ENCODE data around the gene FAM149A. TPM values are rescaled to one million over a fixed set of nuclear protein-coding genes. Genes with fewer than 3 reads are reported as not detected.
A peak's percentile ranks its signal among the peaks of the same experiment; 100 is the strongest.

The FAM149A gene
- total and polyA plus RNA-seq, 2 donors (not counting 3 experiments of a cell fraction or from before 2014, with no cell fraction given): 0.08 to 0.20 TPM

- POLR2A ChIA-PET: no interaction called here
These were observed 23.2 kb upstream of the FAM149A start for GRCh38 chr4:186081202-186081807.

More at GRCh38 chr4:186081202-186081807, 23.2 kb upstream of the FAM149A start:
- no peak for FAIRE-seq
- H2AFZ ChIP-seq (ENCODE audit: low read depth, low read length): peak overlapping the region; percentile 92
- H3K79me2 ChIP-seq (ENCODE audit: control insufficient read depth, insufficient read depth, low read length): no peaks in the 10 kb centered on the region
- intact Hi-C loops (cut with micrococcal nuclease) (no loop called here), dilution Hi-C loops (cut with MboI; ENCODE audit: extremely low pct_ligation_motif_present, low sequenced_read_pairs) (no loop called here)
- no peaks in the 10 kb centered on the region for H4K20me1 ChIP-seq (replicated peaks; ENCODE audit: control insufficient read depth, extremely low read depth, insufficient read depth, low read length)
- no peaks in the 10 kb centered on the region for H3K27me3 ChIP-seq (ENCODE audit: control insufficient read depth in 2 of 2, insufficient read depth in 2 of 2, low read length in 2 of 2)
- peak overlapping the region in 1 of 3 experiments; percentile 12 for H3K4me3 ChIP-seq (replicated peaks in 1 of 3; ENCODE audit: insufficient read depth in 1 of 3, low read depth in 1 of 3, low read length in 3 of 3)
- no peaks in the 10 kb centered on the region for H3K9me1 ChIP-seq (replicated peaks; ENCODE audit: control insufficient read depth, extremely low read depth, insufficient read depth, low read length)
- H3K4me1 ChIP-seq (ENCODE audit: control insufficient read depth, extremely low read depth, insufficient read depth, low read length): no peaks in the 10 kb centered on the region
- no peaks in the 10 kb centered on the region for H3K36me3 ChIP-seq (ENCODE audit: control insufficient read depth in 2 of 2, extremely low read depth in 1 of 2, insufficient read depth in 2 of 2, low read length in 2 of 2)
- no peaks in the 10 kb centered on the region for H3K9me3 ChIP-seq (replicated peaks; ENCODE audit: control insufficient read depth, insufficient read depth, low read length)
- no peak for TF ChIP-seq CTCF (IDR thresholded peaks at IDR 0.05; ENCODE audit: extremely low read depth in 1 of 2, insufficient read depth in 1 of 2, low read depth in 1 of 2, low read length in 2 of 2)
- TF ChIP-seq FOS (IDR thresholded peaks at IDR 0.05; ENCODE audit: borderline replicate concordance, insufficient read depth, low read length): no peak
- TF ChIP-seq JUN (IDR thresholded peaks at IDR 0.05; ENCODE audit: borderline replicate concordance, insufficient read depth, insufficient read length, low read depth): no peak
- TF ChIP-seq MAX (IDR thresholded peaks at IDR 0.05; ENCODE audit: insufficient read depth, insufficient read length): no peak
- TF ChIP-seq MYC (IDR thresholded peaks at IDR 0.05; ENCODE audit: low read depth, low read length): no peak
- TF ChIP-seq POLR2AphosphoS5 (IDR thresholded peaks at IDR 0.05; ENCODE audit: insufficient read depth, low read depth, low read length): no peak
- no peak for TF ChIP-seq EZH2 (IDR thresholded peaks at IDR 0.05; ENCODE audit: borderline replicate concordance, low read depth, low read length, severe bottlenecking)
- no peak for TF ChIP-seq GATA2 (IDR thresholded peaks at IDR 0.05; ENCODE audit: insufficient read depth, insufficient read length, low read depth, low read length)
- no peak for TF ChIP-seq POLR2A (IDR thresholded peaks at IDR 0.05; ENCODE audit: low read depth, low read length)
- DNase-seq (ENCODE audit: low read depth, low spot score): peak; percentile 18
- no peak overlapping the region for H3K27ac ChIP-seq (ENCODE audit: insufficient read depth, low read depth, low read length)
- H3K4me2 ChIP-seq (ENCODE audit: insufficient read depth, low read length): peak overlapping the region; percentile 52
- CTCF ChIA-PET: interaction anchor here (0.9 to 5.7 kb wide), 2 partner anchors 13 to 56 kb away, joined by 3 to 28 read pairs; partner anchors contain the start of gene TLR3
- H3K9ac ChIP-seq (replicated peaks; ENCODE audit: extremely low read depth, insufficient read depth, low read length): no peak overlapping the region
- BruUV-seq (replicated peaks): no TSS peak

Measured in endothelial cell of umbilical vein (primary cell).